Stimulated activated CD8-positive, alpha-beta memory T cell treated with anti-CD3 and anti-CD28 coated beads, Interleukin-12 subunit alpha, Interleukin-12 subunit beta, amount 100 ng/mL, for 24 hours (primary cell): Measurements from ENCODE around the gene LRRTM3.

Experiments used
- DNase-seq: peaks from one replicate; pipeline ENCODE4 v3.0.0-alpha.2; 2020; ENCODE audit errors: extremely low read depth

The LRRTM3 gene

DNA sequence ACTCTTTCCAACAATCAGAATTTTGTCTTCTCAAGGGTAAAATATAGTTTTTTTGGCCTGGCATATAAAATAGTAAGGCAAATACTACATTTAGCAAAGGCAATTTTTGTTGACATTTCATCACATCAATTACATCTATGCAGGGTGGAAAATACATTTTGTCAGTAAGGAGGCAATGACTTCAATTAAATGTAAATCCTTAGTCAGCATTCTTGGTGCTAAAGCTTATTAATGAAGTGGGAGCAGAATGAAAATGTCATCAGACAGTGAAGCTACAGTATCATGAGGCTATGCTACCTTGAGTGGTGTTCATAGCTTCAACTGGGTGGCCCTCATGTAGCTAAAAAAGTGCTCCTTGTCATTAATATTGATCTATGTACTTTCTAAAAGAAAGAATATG is 8.9 kb downstream of the LRRTM3 start:
- DNase-seq, result no peak

DNA sequence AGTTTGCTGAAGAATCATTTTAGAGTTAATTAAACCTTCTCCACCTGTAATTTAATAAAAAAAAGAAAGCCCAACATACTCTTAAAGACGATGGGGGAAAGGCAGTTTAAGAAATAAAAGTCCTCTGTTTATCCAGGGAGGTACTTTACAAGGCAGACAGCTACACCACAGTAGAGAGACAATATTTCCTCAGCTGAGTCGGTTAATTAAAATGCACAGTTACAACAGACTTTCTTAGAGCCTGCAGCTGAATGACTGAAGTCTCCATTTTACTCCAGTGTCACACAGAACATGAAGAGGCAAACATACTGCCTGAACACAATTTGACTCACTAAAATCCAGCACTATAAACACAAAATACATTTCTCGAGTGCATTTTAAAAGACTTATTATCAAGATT is 15.1 kb downstream of the LRRTM3 start:
- no peak for DNase-seq

DNA sequence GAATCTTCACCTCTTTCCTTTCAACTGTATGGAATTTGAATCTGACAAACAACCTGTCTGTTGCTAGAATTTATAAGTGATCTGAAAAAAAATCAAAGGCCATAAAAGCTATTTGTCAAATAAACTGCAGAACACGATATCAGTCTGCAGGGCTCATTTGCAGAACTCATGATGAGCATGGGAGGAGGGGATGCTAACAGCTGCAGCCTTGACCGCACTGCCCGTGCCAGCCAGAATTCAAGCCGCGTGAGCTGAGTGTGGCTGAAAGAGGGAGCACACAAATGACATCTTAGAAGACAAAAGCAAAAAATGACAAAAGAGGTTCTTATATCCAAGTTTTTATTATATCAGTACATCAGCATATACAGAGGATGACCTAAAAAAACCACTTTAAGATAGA is 15.7 kb downstream of the LRRTM3 start:
- DNase-seq, result no peak

DNA sequence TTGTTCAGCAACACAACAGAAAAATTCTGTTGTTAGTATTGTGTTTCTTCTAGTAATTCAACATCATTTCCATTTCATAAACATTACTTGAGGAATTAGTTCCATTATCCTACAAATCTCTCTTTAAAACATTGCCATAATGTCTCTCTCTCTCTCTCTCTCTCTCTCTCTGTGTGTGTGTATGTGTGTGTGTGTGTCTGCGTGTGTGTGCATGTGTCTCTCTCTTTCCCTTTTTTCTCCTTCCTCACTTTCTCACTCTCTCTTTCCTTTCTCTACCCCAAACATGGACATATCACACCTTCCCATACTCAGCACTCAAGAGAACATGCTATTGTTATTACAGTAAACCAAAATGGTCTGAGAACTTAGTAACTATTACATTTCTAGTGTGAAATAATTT is 16.6 kb downstream of the LRRTM3 start:
- DNase-seq, result no peak

DNA sequence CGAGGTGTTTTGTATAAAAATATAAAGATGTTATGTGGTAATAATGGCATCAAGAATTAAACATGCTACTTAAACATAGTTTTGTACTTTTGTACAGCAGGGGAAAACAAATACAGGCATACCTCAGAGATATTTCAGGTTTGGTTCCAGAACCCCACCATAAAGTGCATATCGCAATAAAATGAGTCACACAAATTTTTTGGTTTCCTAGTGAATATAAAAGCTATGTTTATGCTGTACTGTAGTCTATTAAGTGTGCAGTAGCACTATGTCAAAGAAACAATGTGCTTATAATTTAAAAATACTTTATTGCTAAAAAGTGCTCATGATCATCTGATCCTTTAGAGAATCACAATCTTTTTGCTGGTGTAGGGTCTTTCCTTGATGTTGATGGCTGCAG is 17.8 kb downstream of the LRRTM3 start:
- DNase-seq, result no peak

DNA sequence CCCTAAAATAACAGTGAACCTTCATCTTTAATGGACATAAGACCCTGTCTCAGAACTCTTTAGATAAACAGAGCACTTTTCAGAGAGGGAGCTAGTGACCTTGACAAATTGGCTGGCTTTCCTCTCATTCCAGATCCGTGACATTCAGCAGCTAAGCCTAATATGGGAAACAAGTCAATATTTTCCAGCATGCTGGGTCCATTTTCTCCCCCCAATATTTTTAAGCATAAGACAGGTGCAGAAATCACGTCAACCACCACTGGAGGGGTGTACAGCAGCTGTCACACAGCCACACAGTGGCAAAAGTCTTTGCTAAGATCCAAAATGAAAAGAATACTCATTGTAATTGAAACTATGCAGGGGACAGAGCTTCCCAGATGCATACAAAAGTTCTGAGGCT is 26.1 kb downstream of the LRRTM3 start:
- DNase-seq, result no peak

DNA sequence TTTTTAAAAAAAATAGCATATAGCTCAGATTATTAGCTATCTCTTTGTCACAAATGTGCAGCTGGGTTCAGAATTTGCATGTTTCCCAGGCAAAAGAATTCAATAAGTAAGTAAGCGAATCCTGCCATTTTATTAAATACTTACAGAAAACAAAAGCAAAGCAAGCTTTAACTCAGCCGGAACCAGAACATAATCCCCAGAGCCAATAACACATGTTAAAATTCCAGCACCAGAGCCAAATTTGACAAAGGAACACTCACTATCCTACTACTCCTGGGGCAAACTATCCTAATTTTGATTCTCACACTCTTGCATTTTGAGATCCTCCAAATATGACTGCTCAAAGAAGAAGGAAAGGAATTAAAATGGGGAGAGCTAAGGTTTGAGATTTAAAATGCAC is 32.6 kb downstream of the LRRTM3 start:
- DNase-seq, result no peak

DNA sequence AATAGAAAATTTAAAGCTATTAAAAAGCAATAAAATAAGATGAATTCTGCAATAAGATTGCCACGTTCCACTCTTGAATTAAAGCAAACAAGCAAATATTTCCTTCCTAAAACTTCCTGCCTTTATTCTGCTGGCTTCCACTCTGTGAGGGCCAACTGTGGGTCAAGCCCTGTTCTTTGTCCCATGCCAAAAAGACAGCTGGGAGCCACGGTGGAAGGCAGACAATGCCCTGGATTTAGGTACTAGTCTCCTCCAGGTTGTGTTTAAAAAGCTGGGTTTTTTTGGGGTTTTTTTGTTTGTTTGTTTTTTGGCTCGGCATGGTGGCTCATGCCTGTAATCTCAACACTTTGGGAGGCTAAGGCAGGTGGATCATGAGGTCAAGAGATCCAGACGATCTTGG is 39.1 kb downstream of the LRRTM3 start:
- no peak for DNase-seq

DNA sequence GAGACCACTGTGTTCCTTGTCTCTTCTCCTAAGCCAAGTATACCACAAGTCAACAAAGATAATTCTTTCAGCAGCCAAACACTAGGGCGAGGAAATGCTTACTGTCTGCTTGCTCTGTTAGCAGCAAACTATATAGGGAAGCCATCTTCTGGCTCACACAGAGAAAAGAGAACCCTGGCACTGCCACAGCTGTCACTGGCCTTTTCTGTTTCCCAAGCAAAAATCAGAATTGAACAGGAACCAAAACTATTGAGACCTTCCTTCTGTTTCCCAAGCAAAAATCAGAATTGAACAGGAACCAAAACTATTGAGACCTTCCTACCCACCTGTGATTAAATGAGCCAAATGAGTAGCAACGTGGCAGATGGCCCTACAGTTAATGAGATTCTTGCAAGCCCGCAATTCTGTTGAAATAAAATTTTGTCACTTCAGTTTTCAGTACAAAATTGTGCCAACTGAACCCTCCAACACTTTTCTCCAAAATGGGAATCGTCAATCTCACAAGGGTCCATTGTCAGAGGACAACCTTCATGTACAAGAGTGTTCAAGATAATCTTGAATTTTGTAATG is 54.5 kb downstream of the LRRTM3 start:
- no peak for DNase-seq

DNA sequence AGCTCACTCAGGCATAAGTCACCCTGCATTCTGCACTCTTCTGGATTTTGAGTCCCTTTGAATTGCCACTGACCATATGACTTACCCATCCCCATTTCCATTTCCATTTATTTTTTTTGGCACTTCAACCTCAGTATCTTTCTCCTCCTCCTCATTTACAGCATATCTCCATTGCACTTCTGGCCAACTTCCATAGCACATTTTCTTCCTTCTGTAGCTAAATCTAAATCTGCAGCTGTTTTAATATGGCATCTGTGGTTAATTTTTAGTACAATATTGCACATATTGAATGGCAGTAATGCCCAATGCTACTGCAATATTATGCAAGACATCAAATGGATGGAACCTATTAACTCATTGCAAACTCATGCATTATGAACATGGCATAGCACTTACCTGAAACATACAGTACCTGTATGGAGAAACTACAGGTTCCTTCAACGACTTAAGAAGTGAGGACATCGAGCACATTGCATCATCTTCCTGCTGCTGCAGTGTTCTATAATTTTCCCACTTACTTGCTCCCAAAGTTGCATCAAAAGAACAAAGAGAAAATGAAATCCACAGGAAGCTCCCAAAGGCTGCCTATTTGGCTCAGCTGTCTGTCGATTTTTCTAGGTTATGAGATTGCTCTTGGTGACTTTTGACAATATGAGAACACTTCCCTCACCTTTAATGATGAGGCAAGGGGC is 55.7 kb downstream of the LRRTM3 start:
- DNase-seq, result no peak

DNA sequence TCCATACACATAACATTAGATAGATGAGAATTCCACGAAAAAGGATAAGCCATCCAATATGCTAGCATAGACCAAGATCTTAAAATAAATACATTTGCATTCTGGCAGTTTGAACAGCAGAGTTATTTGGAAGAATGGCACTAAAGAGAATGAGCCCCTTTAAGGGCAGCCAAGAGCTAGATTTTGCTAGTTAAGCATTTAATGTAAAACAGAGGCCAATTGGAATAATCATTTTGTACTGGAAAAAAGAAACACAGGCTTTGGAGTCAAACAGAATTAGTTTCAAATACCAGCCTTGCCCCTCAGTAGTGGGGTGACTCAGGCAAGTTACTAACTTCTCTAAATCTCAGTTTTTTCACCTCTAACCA is 56.2 kb downstream of the LRRTM3 start:
- no peak for DNase-seq

DNA sequence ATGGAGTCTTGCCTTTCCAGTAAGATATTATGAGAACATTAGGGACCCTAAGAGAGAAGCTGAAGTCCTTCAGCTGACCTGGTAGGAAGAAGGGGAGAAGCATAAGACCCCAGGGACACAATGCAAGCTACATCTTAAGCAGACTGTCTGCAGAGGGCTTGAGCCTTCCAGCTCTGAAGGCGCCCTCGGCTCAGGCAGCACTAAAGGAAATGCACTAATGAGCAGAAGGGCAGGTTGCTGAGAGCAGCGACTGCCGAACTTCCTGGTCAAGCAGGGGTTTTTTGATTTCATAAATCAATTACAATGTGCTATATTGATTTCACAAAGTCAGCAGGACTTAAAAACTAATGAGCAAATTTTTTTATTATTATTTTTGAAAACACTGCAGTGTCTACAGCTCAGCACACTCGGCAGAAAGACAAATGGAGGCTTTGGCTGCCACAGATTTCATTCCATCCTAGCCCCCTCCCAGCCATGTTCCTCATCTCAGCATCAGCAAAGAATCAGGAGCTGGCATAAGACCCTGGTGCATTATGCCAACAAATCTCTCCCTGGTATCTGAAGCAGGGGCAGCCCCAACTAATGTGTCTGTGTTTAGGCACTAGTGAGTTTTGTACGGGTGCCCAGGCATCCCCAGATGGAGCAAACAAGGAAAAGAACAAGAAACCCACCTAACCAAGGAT is 57.1 kb downstream of the LRRTM3 start:
- no peak for DNase-seq

DNA sequence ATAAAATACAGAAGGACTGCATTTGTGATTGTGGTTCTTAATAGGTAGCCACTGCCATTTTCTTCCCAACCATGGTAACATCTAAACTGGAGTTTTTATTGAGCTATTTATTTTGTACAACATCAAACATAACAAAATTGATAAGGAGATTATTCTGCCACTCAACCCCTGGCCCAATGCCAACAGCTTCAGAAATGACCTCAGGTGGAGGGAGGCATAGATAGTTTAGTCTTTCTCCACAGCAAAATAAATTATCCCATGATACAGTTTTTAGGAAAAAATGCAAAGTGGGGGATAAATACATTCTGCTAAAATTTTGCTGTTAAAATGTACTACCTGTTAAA is 57.6 kb downstream of the LRRTM3 start:
- DNase-seq, result no peak

DNA sequence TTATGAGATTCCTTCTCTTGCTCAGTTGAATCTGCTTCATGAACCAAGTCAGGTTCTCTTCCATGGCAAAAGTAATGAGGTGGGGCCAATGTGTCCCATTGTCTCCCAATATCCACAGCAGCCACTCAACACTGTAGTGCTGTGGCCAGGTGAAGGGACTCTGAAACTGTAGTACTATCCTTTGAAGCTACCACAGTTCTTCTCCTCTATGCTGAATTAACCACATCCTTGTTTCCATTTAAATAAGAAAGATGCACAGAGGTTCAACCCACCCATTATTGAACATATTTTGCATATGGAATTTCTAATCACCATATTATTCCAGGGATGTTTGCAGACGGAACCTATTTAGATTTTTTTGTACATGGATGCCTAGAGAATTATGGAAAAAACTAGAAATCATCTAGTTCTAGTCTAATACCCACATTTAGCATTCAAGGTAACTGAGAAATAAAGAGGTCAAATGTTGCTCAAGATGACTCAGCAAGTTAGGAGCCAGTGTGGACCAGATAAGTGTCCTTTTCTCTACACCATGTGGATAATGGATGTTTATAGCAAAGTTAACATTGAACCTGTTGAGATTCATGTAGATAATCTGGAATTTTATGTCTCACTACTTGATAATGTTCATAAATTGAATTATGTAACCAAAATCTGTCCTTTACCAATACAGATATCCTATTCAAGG is 64.5 kb downstream of the LRRTM3 start:
- no peak for DNase-seq

DNA sequence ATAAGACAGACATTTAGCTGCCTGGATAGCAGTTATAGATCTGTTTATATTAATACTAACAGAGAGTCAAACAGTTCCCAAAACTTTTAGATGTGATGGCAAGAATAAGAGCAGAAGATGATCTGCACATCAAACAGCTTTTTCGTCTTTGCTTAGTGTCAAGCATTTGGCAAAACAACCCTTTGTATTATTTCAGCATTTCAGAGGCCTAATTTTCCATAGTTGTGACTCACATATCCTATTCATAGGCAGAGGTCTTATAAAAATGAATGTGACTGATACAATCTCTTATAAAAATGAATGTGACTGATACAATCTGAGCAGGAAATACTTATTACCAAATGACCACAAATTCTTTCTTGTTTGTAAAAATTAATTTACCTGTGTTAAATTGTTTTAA is 71.2 kb downstream of the LRRTM3 start:
- DNase-seq, result no peak

DNA sequence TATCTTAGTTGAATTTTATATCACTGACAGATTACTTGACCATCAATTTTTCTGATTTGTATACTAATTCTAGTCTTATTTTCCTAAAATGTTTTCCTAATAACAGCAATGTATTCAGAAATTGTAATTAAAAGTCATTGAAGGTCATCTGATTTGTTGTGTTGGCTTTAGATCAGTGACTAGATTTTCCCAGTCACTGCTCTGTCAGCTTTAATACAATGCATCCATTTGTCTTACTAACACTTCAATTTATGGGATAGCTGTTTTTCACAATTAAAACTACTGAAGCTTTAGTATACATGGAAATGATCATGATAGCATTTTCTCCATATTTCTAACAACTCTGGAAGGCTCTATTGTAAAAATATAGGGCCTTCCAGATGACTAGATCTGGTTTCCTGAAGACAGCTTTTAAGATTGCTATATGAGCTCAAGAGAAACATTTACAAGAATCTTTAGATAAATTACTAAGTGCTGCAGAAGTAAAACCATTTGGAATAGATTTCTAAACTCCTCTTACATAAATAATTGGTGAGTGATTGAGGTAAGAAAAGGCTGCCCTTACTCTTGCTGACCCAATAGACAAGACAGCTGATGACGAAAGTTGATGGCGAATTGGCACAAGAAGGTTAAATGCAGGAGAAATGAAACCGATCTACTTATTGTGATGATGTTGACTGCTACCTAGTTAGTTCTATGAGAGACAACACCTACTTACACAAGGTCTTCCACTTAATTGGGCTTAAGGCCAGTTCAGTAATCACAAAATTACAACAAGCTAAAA is 74.1 kb downstream of the LRRTM3 start:
- no peak for DNase-seq

DNA sequence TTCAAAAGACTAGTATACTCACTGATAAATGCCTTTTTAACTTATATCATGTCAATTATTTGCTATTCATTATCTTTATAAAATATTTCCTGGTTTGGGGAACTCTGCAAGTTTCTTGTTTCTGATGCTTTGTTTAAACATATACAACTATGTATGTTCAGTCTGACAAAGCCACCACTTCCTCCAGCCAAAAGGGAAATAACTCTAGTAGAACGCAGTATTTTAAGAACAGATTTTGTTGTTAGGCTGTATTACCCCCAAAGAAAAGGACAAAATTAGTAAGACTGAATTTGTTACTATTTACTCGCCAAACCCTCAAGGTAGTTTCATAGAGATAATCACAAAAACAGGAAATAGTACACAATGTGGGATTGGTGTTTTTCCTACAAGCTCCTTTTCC is 78.9 kb downstream of the LRRTM3 start:
- DNase-seq, result no peak

DNA sequence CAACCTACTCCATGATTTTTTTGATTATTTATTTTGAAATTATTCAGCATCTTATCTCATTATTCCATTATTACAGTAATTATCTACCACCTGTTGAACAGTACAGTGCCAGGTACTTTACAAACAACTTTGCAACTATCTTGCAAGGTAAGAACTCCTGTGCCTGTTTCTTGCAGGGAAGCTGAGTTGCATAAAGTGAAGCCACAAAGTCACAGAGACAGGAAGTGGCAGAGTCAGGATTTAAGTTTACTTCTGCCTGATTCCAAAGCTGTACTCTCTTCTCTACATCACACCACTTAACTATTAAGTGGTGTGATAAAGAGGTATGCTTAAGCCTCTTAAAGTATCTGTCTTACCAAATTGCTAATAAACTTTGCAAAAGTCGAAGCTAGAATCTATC is 80.1 kb downstream of the LRRTM3 start:
- DNase-seq, result no peak

DNA sequence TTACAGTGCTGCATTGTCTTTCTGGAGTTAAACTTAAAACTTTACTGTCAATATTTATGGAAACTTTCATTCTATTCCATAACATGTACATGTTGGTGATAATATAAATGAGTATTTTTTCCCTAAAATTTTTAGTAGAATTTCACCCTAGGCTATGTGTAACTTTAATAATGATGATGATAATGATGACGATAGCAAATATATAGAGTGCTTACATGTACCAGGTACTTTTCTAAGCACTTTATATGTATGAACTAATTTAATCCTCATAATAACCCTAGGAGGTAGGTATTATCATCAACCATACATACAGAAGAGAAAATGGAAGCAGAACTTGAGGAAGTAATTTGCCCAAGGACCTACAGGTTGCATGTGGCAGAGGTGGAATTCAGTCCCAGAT is 85.6 kb downstream of the LRRTM3 start:
- DNase-seq, result no peak

DNA sequence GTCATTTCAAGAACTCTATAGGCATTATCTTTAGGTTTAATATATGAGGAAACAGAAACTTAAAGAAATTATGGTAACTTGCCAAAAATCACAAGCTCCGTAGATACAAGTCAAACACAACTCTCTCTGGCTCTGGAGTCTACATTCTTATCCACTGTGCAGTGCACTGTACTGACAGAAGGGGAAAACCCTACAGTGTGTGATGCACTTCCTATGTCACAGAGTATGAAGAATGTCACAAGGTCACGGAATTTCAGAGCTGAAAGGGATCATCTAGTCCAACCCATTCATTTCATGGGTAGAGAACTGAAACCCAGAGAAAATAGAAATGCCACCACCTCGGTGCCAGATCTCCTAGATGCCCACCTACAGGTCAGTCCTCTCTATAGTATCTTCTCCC is 86.1 kb downstream of the LRRTM3 start:
- no peak for DNase-seq

DNA sequence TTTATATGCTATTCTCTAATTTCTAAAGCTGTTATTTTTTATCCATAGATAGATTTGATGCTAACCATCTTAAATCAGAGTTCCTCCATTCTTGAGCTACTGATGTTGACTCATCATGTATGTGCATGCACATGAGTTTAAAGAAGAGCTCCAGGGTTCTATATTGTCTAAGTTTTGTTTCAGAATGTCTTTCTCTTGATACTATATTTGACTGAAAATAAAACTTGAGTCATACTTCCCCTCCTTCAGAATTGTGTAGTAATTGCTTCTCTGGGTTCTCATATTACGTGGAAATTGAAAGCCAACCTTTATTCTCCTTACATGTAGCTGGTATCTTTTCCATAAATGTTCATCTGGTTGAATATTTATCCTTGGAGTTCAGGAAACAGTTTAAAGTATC is 89.4 kb downstream of the LRRTM3 start:
- DNase-seq, result no peak

DNA sequence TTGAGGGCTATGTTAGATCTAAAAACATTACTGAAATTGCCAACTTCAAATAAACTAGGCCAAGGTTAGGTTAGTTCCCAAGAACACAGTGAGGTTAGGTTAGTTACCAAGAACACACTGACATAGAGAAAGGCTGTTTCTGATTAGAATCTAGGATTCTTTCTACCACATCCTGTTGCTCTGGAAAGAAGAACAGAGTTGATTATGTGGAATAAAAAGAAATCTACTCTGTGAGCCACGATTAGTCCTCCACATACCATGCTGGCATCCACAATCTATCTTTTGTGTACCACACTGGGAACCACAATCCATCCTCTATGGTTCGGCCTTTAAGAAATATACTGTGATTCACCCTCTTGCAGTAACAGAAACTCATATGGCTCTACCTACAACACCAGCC is 91.4 kb downstream of the LRRTM3 start:
- DNase-seq, result no peak
